Measurements from ENCODE around the gene OSBPL3.

- TF ChIP-seq POLR2A (IDR thresholded peaks at IDR 0.05): no peak
- no peak for TF ChIP-seq CTCF (IDR thresholded peaks at IDR 0.05)
Observed at GRCh38 chr7:24967696-24968095, 12.3 kb downstream of the OSBPL3 start.

Data from body of pancreas (tissue), 4 donors.